GDM1 (cell line): ENCODE measurements around the gene KRT2.

Experiments
- DNase-seq: peaks from one replicate; lab custom pipeline; 2025; lab: John Stamatoyannopoulos, UW

Gene KRT2

GRCh38 chr12:52637299-52637698 is 14.7 kb downstream of the KRT2 start:
- no peak for DNase-seq

DNA sequence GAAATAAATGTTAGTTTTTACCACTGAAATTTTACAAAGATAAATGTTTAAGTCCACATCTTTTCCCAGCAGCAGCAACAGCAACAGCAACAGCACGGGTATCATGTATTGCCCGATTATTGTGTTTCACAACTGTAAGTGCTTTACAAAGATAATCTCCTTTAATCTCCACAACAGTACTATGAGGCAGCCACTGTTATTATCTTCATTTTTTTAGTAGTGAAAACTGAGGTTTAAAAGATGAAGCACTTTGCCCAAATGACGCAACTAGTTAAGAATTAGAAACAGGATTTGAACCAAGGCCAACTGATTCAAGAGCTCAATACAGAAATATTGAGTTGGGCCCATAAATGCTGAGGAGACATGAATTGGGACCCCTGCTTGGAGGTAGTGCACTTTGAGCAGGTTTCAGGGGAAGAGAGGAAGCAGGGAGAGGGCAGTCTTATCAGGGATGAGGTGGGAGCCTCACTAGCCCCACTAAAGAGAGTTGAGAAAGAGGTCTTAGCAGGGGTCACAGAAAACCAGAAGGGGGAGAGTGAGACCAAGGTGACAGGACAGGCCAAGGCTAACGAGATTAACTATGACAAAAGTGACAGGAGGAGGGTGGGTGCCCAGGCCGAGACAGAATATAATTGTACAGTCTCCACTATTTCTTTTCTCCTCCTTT is 15.3 kb downstream of the KRT2 start:
- DNase-seq = no peak

GRCh38 chr12:52636189-52636588 is 15.8 kb downstream of the KRT2 start:
- DNase-seq = no peak

DNA sequence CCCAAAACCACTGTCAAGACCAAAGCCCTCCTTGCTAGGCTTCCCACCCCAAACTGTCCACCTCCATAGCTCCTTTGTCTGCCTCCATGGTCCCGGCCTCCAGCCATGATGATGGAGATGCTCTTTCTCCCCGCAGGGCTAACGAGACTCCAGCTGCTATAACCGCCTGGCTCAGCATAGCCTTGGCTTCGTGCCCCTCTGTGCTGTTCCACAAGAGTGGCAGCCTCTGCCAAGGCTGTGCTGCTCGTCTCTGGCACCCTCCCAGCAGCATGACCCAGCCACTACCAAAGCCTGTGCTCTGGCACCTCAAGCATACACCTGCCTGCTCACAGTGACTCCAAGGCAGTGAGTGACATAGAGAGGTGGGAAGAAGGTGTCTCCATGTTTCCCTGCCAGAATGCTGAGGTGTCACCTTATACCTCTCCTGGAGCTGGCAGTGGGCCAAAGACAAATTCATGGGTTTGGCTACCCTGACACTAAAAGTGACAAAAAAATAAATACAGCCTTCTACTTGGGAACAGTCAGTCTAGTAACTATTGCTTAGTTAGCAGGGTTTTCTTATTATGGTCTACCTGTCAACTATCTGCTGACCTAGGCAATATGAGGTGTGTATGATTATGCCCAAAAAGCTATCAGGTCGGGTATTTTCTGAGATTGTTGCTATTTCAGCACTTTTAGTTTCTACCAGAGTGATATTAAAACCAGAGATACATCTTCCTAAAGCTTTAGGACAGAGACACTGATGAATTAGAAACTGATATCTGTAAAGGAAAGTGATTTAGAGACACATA is 17.6 kb downstream of the KRT2 start:
- no peak for DNase-seq

- peak; percentile 72 for DNase-seq
These were observed 18.6 kb downstream of the KRT2 start for GRCh38 chr12:52633383-52633782.

- DNase-seq = no peak
These were observed 19.4 kb downstream of the KRT2 start for GRCh38 chr12:52632656-52633055.

- DNase-seq = no peak
These were observed 20.1 kb downstream of the KRT2 start for GRCh38 chr12:52631676-52632459.

DNA sequence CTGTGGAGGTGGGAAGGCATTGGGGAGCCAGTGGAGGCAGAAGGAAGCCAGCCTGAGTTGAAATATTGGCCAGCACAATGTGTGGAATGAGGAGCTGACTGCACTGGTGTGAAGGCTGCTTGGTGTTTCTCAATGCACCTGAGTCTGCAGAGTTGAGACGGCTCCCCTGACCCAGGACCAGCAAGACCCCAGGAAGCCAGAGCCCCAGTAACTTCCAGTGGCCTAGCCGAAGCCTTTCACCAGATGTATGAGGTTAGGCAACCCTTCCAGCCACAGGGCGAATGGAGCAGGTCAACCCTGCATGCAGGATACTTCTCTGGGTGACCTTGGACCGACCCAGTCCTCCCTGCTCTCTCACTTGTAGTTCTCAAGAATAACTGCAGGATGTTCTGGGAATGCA is 20.7 kb downstream of the KRT2 start:
- DNase-seq = no peak

DNA sequence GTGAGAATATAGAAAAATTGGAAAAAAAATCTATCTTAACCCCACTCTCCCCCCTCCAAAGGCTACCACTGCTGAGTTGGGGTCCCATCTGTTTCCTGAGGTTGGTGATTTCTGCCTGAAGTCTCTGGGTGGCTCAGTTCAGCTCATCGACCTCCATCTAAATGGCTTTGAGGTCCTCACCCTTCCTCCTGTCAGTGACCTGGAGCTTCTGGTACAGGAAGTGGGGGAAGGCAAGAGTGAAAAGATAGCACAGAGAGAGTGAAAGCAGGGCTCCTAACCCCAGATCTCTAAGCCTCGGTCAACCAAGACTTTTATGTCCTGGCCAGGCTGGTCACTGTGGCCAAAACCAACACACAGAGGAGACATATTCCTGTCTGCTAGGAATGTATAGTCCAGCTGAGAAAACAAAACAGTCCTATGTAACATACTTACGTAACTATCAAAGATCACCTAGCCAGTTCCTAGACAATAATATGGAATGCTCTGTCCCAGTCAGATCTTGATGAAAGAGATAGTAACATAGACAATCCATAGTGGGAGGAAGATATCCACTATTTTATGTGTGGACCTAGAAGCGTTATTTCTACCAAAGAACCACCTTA is 21.3 kb downstream of the KRT2 start:
- DNase-seq = peak; percentile 15

DNA sequence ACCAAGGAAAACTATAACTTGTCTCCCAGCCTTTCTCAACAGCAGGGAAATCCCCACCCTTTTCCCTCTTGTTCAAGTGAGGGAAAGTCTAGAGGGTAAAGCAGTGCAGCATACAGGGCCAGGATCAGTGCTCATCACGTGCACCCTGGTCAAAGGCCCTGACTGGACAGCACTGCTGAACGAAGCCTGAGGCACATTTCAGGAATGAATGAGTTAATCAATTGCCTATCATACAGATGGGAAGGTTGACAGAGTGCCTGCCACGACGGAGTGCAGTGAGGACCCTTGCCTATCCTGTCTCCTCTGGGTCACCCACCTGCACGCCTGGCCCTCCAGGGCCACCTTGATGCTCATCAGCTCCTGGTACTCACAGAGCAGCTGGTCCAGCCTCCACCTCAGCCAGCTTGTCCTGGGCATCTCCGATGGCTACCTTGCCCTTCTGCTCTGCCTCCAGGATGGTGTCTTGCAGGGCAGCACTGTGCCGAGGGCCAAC is 22.0 kb downstream of the KRT2 start:
- DNase-seq = no peak

DNA sequence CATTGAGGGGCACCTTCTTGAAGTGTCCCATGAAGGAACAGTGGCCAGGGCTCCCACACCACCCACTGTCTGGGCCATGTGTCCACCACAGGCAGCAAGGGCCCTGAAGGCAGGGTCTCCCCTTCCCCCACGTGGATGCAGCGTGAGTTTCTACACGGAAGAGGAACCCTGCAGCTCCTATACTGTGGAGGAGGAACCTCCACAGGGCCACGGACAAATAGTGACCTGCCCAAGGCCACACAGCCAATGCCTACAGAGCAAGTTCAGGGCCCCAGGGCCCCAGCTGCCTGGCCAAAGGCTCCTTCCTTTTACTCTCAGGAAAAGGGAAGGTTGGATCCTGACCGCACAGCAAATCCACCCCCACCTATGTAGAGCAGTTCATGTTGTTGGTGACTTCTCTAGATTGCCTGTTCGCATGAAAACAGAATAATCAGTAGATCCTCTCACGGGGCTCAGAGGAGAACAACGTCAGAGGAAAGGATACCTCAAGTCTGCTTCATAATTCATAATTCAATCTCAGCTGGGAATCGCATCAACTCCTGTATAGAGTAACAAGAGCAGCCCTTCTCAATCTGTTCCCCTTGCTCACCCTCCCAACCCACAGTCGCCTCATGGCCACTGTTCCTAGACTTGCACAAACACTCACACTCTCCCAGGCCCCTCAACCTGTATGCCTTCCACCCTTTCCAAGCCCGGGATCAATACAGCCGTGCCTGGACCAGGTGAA is 22.6 kb downstream of the KRT2 start:
- no peak for DNase-seq

DNA sequence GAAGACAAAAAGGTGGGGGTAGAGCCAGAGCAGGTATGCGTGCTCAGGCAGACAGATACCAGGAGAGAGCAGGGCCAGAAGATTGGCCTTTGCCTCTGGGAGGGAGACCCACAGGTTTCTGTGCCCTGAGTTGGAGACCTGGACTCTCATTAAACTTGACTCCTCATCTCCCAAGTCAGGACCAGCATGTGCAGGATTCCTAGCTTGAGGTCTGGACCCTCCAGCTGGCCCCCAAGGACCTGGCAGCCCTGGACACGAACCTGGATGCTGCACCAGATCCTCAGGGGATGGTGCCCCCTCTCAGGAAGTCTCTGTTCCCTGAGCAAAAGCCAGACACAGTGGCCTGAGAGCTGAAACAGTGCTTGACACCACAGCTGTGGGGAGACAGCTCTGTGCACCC is 23.2 kb downstream of the KRT2 start:
- no peak for DNase-seq

DNA sequence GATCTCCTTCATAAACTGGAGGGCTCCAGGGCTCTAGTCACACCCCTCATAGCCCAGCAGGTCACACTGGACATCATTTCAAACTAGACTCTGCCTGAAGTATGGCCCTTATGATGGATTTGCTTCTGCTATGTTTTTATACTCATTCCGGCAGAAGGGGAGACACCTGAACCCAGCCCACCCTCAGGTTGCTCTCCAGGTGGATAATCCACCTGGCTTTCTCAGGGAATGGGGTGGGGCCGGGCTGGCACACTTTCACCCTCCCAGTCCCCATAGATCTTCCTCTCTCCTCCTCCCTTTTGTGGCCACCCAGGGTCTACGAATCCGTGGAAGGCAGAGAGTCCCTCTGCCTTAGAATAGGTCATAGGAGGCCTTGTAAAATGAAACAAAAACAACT is 23.9 kb downstream of the KRT2 start:
- DNase-seq = no peak

GRCh38 chr12:52627395-52628110 is 24.5 kb downstream of the KRT2 start:
- DNase-seq = no peak

DNA sequence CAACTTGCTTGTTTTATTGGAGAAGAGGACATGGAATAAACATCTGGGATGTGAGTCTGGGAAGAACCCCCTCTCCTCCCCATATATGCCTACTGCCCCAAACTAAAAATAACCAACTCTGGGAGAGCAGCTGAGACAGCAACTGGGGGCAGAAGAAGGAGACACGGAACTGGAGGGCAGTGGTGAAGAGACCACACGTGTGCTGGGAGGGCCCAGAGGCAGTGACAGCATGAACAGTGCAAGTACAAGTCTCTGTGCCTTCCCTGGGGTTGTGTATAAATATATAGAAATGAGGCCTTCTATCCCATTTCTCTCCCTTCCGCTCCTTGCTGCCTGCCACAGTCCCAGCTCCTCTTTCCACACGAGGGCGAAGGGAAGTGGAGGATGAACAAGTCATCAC is 29.7 kb downstream of the KRT2 start:
- no peak for DNase-seq

DNA sequence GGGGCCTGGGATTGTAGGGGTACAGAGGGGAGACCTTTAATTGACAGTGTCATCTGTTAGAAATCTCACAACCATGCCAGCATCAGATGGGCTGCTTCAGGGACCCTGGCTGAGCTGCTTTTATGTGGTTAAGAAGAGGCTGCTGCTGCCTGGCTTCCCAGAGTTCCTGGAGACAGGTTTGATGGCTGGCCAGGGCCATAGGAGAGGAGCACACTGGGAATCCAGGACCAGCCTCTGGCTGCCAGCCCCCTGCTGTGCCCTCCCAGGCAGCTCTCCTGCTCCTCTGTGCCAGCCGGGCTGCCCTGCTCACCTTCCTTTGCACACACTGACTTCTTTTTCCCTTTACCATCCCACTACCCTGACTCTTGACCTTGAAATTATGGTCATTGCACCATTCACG is 33.1 kb downstream of the KRT2 start:
- no peak for DNase-seq

GRCh38 chr12:52618216-52618615 is 33.8 kb downstream of the KRT2 start, which contains the start of gene KRT73:
KRT73 (minus strand) TSS chr12:52618559; CDS start chr12:52618524, 35 bp downstream.
- DNase-seq = no peak

- no peak for DNase-seq
These were observed 34.6 kb downstream of the KRT2 start for GRCh38 chr12:52617403-52617785.

GRCh38 chr12:52616680-52617402 is 35.2 kb downstream of the KRT2 start:
- DNase-seq = no peak

GRCh38 chr12:52615912-52616311 is 36.1 kb downstream of the KRT2 start:
- DNase-seq = no peak
